AG04450 (cell line): Measurements from ENCODE around the gene MACF1. TPM values are rescaled to one million over a fixed set of nuclear protein-coding genes. Genes with fewer than 3 reads are reported as not detected.

Source experiments
- CTCF ChIA-PET: fragments of 300-600, 350-600 bp; formaldehyde crosslinking; extraction: SDS; loops from one replicate; lab custom pipeline; 2022; ENCODE audit warnings: antibody characterized with exemption, inconsistent platforms; lab: Charles Lee
- POLR2A ChIA-PET: fragments of 350-600 bp; formaldehyde crosslinking; extraction: SDS; loops from one replicate; lab custom pipeline; 2021; ENCODE audit warnings: antibody characterized with exemption, inconsistent platforms; lab: Yijun Ruan, JAX
- DNase-seq: peaks from one replicate; pipeline ENCODE4 v3.0.0-alpha.2; 2011; ENCODE audit warnings: low read depth, low spot score
- H3K27ac ChIP-seq: one replicate; pipeline ENCODE4 v1.5.1; 2012; ENCODE audit warnings: low read depth, low read length, control low read depth
- H3K27me3 ChIP-seq: one replicate; pipeline ENCODE4 v1.6.0; 2012; ENCODE audit warnings: low read length; ENCODE audit not compliant: control insufficient read depth, insufficient read depth
- H3K4me3 ChIP-seq: 2 replicates; pipeline ENCODE4 v1.5.1; 2011; ENCODE audit warnings: mild to moderate bottlenecking, low read depth, low read length, control low read depth
- H3K9me3 ChIP-seq: 2 replicates; pipeline ENCODE4 v1.5.1; 2012; ENCODE audit warnings: low read length; ENCODE audit not compliant: control insufficient read depth, insufficient read depth
- polyA plus RNA-seq: library from polyadenylated mRNA; depleted of rRNA; stranded (reverse); fragments of >200 nt; gene quantifications from 2 replicates; pipeline ENCODE4 v1.2.3, GENCODE V29; 2011
- TF ChIP-seq, protein P1 (sequence below): IDR thresholded peaks from 2 replicates; pipeline ENCODE4 v1.5.1; 2011; ENCODE audit warnings: low read depth, low read length, control low read depth, inconsistent platforms

Gene MACF1
- polyA plus RNA-seq, 1 experiment, result 118 TPM

DNA sequence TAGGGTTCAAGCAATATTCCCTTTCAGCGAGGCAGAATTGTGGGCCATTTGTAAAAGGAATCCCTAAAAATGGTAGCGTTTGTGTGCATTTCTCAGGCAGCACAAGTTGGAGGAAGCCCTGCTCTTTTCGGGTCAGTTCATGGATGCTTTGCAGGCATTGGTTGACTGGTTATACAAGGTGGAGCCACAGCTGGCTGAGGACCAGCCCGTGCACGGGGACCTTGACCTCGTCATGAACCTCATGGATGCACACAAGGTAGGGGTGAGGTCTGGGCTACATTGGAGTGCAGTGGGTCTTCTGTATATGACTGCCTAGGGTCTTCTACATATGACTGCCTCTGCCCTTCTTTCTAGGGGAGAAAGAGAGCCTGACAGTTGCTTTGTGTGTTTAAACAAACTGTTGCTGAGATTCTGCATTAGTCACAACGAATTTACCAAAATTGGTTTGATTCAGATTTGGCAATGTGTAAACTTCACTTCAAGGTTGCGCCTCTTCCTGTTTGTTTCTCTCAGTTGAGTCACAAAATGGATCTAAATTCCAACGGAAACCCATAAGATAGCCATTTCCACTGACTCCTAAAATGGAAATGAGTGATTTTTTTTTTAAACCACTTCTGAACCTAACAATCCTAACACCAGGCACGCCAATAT is 246.6 kb downstream of the MACF1 start:
- peak; percentile 52 for DNase-seq
- CTCF ChIA-PET, result no interaction called here
- no peaks in the 10 kb centered on the region for H3K27me3 ChIP-seq
- H3K4me3 ChIP-seq, result no peak overlapping the region
- no peaks in the 10 kb centered on the region for H3K9me3 ChIP-seq
- H3K27ac ChIP-seq, result peak overlapping the region; percentile 77
- POLR2A ChIA-PET, result no interaction called here
- TF ChIP-seq, protein P1, sequence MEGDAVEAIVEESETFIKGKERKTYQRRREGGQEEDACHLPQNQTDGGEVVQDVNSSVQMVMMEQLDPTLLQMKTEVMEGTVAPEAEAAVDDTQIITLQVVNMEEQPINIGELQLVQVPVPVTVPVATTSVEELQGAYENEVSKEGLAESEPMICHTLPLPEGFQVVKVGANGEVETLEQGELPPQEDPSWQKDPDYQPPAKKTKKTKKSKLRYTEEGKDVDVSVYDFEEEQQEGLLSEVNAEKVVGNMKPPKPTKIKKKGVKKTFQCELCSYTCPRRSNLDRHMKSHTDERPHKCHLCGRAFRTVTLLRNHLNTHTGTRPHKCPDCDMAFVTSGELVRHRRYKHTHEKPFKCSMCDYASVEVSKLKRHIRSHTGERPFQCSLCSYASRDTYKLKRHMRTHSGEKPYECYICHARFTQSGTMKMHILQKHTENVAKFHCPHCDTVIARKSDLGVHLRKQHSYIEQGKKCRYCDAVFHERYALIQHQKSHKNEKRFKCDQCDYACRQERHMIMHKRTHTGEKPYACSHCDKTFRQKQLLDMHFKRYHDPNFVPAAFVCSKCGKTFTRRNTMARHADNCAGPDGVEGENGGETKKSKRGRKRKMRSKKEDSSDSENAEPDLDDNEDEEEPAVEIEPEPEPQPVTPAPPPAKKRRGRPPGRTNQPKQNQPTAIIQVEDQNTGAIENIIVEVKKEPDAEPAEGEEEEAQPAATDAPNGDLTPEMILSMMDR, result no peak

- peak overlapping the region; percentile 31 for H3K27ac ChIP-seq
- CTCF ChIA-PET, result no interaction called here
- POLR2A ChIA-PET, result no interaction called here
These were observed 247.6 kb downstream of the MACF1 start for GRCh38 chr1:39452081-39452480.

GRCh38 chr1:39452540-39452939 is 248.0 kb downstream of the MACF1 start:
- no peaks in the 10 kb centered on the region for H3K9me3 ChIP-seq
- no peak overlapping the region for H3K27ac ChIP-seq
- ChIA-PET POLR2A (interaction anchor here (0.6 kb wide), 1 partner anchor 257 kb away, joined by 3 read pairs; no protein-coding TSS in a partner anchor), CTCF (interaction anchor here (0.9 kb wide), 1 partner anchor 21 kb away, joined by 3 read pairs; no protein-coding TSS in a partner anchor)
- TF ChIP-seq, protein P1, result no peak
- H3K4me3 ChIP-seq, result no peak overlapping the region
- DNase-seq, result no peak
- no peaks in the 10 kb centered on the region for H3K27me3 ChIP-seq

More at GRCh38 chr1:39452081-39452480, 247.6 kb downstream of the MACF1 start:
- Histone ChIP-seq H3K27me3 (no peaks in the 10 kb centered on the region), H3K9me3 (no peaks in the 10 kb centered on the region), H3K4me3 (no peak overlapping the region)
- no peak for DNase-seq
- TF ChIP-seq, protein P1, result no peak

DNA sequence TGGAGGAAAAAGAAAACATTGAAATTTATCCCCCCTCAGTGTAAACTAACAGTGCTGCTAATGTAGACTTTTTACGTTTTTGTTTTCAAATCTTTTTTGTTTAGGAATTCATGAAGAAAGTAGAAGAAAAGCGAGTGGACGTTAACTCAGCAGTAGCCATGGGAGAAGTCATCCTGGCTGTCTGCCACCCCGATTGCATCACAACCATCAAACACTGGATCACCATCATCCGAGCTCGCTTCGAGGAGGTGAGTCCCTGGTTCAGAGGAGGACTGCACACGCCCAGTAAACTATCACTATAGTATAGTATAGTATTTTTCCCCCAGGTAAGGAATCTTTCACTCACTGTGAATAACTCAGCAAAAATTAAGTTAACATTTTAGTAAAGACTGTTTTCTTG is 249.1 kb downstream of the MACF1 start:
- TF ChIP-seq, protein P1, result no peak
- H3K4me3 ChIP-seq, result no peak overlapping the region
- no peaks in the 10 kb centered on the region for H3K9me3 ChIP-seq
- H3K27me3 ChIP-seq, result no peaks in the 10 kb centered on the region
- ChIA-PET POLR2A (no interaction called here), CTCF (no interaction called here)
- H3K27ac ChIP-seq, result no peak overlapping the region
- DNase-seq, result peak; percentile 38

DNA sequence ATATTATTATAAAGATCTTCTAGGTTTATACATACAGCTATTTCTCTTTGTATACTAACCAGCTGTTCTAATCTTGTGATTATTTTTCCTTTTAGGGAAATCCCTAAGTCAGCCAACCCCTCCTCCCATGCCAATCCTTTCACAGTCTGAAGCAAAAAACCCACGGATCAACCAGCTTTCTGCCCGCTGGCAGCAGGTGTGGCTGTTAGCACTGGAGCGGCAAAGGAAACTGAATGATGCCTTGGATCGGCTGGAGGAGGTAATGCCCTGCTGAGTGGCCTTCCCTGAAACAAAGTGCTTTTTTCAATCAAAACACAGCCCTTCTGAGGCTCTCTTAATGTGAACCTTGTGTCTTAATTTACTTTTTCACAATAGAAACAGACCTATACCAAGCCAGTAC is 254.5 kb downstream of the MACF1 start:
- Histone ChIP-seq H3K27ac (no peak overlapping the region), H3K27me3 (no peaks in the 10 kb centered on the region), H3K9me3 (no peaks in the 10 kb centered on the region), H3K4me3 (no peak overlapping the region)
- ChIA-PET CTCF (interaction anchor here (1.0 kb wide), 2 partner anchors 80 kb away, joined by 3 to 4 read pairs; no protein-coding TSS in a partner anchor), POLR2A (interaction anchor here (0.9 kb wide), 1 partner anchor 11 kb away, joined by 4 read pairs; no protein-coding TSS in a partner anchor)
- DNase-seq, result no peak
- TF ChIP-seq, protein P1, result no peak
